Activated naive CD4-positive, alpha-beta T cell treated with Interleukin-2 at 50 U/mL for 16 hours (primary cell): ENCODE data around the gene CHST11.
A peak's percentile ranks its signal among the peaks of the same experiment; 100 is the strongest.

Experiments
- DNase-seq: peaks from one replicate; pipeline ENCODE4 v3.0.0-alpha.2; 2020

The CHST11 gene

DNA sequence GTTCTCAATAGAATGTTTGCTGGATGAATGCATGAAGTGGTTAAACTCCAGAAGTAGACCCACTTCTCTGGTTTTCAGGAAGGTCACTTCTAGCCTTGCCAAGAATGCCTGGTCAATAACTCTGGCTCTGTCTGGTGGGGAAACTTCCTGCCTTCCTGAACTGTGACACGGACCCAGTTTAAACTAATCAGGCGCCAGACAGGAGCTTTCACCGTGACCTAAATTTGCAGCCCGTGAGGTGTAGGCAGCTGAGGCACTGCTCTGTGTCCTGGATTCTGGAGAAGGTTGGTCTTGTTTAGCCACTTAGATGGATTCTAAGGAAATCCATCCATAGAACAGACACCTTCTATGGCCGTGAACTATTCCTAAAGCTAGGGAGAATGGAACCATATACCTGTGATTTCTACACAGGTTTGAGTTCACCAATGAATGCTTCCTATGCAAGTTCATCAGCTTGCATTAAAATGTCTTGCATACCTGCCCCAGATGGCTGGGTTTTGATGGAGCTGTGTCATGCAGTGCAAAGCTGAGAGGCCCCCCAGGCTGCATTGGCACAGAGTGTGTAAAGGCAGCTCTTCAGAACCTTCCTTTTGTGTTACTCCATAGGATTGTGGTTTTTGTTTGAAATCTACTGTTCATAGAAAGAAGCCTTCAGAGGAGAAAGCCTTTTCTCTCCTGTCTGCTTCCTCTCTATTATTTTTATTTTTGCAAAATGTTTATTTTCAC is 4.4 kb downstream of the CHST11 start:
- no peak for DNase-seq

DNA sequence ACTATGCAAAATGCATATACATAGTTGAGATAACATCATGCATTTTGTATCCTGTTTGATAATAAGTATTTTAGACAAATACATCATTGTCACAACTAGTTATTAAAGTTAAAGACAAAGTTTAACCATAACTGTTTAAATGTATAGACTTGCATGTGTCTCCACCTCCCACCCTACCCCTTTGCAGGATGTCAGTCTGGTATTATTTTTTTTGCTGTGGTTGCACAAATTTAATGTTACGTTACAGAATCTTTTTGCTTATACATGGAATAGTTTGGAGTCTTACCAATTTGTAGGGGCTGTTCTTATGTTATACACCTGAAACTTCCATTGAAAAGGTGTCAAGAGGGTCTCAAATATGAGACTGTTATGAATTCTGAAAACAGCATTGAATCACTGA is 5.6 kb downstream of the CHST11 start:
- no peak for DNase-seq

DNA sequence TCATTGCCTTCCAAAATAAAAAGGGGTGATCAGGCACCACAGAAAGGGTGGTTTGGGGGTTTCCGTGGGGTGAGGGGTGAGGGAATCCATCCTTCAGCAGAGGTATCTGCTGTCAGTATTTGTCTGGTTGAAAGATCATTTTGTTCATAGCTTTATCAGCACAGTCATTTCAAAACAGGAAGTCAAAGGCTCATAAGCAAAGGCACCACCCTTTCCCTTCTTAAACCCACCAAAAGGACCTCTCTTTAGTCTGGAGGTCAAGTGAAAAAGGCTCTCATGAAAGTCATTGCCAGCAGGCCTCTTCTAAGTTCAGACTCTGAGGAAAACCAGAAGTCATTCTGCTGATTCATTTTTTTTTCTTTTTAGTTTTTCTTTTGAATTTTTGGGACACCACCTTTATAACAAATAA is 6.2 kb downstream of the CHST11 start:
- DNase-seq, result peak; percentile 43

DNA sequence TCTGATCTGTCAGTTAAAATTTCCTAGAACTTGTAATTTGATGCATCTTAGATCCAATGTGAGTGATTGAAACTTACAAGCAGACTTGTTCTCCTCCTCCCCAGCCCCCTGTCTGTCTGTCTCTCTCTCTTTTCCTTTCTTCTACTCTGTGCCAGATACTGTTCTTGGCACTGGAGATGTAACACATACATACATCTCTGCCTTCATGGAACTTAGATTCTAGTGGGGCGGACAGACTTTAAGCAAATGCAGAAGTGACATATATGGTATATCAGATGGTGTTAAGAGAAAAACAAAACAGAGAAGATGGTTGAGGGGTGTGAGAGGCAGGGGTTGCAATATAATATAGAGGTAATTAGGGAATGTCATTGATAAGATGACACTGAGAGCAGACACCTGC is 6.6 kb downstream of the CHST11 start:
- no peak for DNase-seq

DNA sequence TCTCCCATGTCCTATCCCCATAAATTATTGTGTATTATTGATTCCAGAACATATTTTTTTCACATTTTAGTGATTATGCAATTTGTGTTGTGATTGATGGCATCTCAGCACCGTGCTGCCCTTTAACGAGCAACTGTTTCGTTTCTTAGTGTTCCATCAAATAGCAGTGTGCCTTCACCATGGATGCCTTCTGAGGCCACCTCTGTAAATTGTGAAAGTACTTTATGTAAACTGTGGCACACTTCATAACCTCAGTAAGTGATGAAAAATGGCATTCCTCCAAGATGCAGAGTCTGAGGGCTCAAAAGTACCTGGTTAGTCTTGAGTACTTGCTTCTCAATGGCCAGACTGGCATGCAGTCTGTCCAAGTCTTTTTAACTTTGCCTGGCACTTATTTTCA is 8.2 kb downstream of the CHST11 start:
- no peak for DNase-seq

DNA sequence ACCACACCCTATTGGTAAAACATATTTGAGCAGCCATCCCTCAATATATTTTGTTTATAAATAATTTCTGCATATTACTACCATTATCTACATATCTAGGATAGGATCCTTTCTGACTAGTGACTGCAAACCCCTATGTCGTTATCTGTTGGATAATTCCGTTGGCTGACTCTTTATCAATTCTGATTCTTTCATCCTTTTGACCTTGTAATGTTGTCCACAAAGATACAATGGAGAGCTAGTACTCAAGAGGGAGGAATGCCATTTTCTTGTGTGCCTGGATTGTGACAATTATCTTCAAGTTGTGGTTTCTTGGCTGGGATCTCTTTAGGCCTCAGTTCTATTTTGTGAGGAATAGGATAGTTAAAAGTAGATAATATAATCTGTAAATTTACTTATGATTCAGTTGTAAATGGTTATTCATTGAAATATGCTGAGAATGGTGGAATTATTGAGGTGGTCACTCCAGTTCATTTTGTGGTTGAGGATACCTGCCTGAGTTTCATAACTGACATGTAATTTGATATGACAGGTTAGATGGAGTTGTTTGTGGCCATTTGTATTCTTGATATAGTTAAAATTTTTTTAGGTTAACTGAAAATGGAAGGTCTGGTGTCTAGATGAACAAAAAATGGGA is 10.1 kb downstream of the CHST11 start:
- no peak for DNase-seq

DNA sequence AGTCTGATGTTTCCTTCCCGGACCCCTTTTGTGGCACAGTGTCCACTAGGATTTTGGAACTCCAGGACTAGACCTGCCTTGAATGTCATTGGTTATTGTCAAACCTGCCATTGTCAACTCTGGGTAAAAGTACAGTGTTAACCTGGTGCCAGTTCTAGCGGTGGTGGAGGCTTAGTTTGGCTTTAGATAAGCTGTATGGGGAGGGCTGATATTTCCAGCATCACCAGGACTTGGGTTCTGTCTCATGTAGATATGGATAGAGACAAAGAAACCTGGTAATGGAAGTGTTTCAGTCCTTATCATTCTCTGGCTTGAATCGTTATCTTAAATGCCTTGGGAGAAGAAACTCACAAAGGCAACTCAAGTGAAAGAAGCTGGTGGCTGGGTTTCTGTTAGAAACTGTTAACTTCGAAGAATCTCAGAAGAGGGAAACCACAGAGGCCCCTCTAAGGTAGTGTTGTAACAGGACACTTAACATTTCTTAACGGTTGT is 10.6 kb downstream of the CHST11 start:
- DNase-seq, result no peak

DNA sequence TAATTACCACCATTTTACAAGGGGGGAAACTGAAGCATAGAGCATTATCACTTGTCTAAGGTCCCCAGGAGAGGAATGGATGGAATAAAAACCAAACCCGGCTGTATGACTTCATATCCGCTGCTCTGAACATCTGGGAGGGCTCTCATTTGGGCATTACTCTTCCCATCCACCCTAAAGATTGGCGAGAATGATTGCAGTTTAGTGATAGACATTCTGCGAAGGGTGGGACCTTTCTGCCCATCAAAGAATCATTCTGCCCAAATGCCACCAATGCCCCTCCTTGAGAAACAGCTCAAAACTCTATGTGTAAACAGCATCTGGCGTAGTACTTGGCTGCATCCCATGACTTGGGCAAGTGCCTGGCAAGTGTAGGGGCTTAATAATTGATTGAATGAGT is 11.6 kb downstream of the CHST11 start:
- no peak for DNase-seq

DNA sequence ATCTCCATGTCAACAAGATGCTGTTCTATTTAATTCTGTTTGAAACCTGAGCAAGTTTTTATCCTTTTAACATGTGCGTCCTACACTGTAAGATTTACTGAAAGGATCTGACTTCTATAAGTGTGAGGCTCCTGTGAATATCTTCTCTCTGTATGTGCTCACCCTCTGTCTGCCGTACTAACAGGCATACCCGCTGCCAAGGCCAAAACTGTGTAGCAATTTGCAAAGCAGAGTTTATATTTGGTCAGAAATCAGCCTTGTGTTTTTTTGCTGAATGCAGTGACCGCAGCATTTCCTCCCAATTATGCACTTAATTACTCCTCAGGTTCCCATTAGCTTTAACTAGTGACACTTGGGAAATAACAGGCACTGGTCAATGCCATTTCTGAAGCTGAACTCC is 12.3 kb downstream of the CHST11 start:
- DNase-seq, result no peak

DNA sequence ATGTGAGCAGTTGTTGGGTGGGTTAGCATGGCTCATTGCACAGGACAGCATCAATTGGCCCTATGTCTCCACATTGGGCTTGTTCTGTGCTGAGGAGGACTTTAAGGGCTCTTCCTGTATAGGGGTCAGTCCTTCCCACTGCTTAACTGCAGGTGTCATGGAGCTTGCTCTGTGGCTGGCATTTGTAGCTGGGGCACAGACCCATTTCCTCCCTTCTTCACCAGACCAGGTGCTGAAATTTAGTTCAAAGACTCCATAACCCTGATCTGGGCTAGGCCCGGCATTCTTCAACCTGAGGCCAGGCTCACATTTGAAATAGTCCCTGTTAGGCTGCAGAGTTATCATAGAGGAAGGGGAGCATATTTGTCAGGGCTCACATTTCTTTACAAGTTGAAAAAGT is 12.8 kb downstream of the CHST11 start:
- no peak for DNase-seq

DNA sequence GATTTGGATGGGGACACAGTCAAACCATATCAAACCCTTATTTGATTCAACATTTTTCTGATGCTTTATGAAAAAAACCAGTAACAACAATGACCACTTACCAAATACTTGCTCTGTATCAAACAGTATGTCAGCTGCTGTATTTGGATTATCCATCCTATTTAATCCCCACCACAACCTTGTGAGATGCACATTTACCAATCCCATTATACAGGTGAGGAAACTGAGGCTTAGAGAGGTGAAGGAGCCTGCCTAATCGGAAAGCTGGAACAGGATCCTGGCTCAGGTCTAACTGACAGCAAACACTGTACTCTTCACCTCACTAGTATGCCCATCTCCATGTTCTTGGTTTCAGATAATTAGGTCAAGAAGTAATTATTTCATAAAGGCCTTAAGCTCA is 13.8 kb downstream of the CHST11 start:
- no peak for DNase-seq

DNA sequence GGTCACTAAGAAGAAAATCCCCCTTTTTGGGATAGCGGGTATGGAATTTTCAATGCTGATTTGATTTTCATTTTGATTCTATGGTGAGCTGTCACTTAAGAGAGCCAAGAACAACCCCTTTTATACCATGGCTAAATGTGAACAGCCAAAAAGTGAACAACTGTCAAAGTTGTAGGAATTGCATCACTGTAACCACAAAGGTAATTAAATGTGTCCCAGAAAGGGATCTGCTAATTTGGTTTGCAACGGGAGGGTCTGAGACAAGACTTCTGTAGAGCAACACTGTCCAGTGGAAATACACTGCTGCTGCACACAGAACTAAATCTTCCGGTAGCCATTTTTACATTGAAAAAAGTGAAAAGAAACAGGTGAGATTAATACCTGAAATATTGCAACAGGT is 14.6 kb downstream of the CHST11 start:
- DNase-seq, result no peak

DNA sequence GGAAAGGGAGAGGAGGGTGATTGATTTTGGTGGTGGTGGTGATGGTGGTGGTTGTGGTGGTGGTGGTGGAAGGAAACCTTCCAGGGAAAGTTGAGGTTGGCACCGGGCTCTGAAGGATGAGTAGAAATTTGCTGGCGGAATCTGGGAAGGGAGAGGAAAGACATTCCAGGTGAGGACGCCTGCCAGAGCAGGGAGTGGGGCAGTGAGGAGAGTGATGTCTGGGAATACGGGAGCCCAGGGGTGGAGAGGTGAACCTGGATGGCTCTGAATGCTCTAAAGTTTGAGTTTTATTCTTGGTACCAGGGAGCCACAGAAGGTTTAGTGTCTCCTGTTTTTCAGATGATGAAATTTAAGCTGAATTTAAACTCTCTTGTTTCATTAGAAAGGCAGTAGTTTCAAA is 16.0 kb downstream of the CHST11 start:
- no peak for DNase-seq

DNA sequence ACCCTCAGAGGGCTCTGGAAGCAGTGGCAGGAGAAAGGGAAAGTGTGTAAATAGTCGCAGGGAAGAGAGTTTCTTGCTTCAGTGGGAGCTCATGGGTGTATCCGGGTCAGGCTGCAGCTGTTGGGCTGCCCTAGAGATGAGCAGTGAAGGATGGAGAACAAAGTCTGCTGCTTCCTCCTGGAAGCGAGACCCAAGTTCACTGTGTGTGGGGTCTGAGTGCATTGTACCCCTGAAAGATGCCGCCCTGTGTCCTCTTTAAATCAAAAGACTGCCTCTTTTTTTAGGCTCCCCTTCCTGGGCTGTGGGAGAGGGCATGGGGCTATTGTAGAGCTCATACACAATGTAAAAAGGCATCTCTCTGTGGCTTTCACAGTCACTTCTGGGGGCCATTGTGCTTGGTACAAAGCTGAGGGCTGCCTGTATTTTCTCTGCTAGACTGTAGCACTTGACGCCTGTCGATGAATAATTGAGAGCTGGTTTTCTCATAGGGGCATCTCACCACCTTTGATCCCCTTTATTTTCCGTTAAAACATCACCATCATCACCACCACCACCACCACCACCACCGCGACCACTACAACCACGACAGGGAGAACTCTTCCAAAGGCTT is 16.7 kb downstream of the CHST11 start:
- DNase-seq, result no peak

DNA sequence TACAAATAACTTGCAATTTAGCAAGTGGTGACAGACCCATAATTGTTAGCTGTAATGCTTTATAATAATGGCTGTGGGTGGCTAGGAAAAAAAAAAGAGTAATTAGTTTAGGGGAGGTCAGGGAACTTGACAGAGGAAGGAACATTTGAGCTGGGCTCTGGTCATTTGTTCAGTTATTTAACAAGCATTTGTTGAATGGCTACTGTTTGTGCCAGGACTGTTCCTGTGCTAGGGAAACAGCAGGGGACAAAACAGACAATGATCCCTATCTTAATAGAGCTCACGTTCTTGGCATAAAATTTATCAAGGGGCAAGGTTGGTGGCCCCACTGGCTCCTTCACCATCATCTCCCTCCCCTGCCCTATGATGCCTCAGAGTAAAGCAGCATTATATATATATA is 18.5 kb downstream of the CHST11 start:
- DNase-seq, result no peak

DNA sequence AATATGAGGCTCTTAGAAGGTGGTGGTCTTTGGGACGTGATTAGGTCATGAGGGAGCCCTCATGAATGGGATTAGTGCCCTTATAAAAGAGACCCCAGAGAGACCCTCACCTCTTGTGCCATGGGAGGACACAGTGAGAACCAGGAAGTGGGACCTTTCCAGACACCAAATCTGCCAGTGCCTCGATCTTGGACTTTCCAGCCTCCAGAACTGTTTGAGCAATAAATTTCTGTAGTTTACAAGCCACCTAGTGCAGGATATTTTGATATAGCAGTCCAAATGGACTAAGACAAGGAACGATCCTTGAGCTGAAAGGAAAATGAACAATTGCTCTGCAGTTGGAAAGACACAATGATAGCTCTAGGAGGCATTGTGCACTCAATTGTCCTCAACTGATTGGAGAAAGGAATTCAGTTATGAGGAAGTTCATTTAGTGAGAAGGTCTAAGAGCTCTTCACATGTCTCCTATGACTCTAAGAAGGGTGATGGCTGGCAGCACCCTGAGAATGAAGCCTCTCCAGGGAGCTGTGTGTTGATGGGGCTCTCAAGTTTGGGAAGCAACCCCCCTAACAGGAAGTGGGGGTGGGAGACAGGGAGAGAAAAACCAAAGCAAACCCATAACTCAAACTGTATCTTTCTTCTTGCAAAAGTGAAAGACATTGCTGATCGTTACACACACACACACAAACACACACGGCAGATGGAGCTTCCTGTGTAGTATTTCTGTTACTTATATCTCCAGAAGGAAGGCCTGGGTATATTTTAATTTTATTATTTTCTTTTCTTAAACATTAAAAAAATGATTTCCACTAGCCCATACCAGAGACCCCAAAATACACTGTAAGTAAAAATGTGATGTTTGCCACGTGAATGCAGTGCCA is 21.0 kb downstream of the CHST11 start:
- DNase-seq, result no peak

DNA sequence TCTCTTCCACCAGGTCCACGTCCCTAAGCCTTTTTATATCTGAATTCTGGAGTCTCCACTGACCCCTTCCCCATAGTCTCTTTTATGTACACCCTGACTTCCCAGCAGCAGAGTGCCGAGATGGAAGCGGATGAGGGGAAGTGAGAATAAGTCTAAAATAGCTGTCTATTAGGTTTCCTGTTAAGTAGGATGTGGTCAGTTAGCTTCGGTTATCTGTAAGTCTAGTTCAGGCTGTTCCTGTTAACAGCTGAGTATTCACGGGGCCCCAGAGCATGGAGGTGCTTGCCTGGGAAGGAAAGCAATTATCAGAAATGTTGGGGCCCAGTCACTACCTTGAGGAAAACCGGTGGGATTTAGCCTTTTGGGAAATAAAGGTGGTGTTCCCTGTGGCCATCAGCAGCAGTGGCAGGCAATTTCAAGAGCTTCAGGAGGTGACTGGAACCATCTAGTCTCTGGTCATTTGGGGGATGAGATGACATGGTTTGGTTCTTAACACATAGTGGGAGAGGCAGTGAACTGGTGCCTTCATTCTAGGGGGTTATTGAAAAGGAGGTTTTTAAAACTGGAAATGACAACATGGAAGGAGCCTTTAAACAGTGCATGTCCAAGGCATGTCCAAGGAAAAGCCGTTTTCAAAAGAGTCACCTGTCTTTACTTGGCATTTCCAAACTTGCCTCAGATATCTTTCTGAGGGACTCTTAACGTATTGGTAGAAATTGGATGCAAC is 21.8 kb downstream of the CHST11 start:
- peak; percentile 34 for DNase-seq

DNA sequence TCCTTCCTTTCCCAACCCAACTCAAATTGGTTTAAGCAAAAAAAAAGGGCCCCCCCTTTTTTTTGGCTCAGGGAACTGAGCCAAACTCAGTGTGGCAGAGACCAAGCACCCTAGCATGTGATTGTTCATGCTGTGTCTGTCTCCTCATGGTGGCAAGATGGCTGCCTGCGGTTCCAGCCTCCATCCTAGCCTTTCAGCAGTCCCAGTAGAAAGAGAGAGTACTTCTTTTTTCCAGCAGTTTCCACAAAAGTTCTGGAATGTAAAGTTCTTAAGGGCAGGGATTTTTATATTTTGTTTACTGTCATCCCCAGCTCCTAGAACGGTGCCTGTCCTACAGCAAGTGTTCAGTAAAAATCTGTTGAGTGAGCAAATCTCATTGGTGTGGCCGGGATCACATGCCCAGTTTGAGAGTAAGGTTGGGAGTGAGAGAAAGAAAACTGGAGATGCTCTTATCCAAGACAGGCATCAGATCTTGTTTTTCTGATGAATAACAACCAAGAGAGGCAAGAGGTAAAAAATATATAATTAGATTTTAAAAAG is 22.4 kb downstream of the CHST11 start:
- no peak for DNase-seq

DNA sequence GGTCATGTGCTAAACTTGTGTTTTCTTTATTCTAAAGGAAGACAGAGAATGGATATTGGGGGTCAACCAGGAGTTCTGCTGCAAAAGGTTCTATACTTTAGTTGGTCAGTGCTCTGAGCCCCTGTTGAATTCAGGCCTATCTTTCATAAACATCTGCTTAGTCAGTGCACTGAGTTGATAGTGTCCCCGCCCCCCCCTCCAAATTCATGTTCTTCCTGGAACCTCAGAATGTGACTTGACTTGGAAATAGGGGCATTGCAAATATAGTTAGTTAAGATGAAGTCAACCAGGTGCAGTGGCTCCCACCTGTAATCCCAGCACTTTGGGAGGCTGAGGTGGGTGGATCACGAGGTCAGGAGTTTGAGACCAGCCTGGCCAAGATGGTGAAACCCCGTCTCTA is 23.3 kb downstream of the CHST11 start:
- DNase-seq, result no peak

DNA sequence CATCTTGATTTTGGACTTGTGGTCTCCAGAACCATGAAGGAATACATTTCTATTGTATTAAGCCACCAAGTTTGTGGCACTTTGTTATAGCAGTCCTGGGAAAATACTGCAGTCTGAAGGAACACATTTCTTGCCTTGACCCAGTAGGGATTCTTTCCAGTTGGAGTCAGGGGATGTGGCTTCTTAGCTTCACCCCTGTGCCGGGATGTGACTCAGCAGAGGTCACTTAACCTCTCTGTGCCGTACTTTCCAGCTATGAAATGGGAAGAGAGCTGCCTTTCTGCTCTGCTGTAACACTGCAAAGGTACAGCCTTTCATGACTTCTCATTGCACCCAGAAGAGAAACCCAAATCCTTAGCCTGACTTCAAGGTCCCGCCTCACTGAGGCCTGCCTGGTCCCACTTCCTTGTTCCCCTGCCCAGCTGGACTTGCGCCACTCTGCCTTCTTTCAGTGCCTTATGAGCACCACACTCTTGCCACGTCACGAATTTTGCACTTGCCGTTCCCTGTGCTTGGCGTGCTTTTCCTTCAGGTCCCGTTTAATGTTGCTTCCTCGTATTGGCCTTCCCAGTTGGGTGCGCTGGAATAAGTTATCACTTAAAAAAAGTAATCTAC is 24.2 kb downstream of the CHST11 start:
- no peak for DNase-seq

DNA sequence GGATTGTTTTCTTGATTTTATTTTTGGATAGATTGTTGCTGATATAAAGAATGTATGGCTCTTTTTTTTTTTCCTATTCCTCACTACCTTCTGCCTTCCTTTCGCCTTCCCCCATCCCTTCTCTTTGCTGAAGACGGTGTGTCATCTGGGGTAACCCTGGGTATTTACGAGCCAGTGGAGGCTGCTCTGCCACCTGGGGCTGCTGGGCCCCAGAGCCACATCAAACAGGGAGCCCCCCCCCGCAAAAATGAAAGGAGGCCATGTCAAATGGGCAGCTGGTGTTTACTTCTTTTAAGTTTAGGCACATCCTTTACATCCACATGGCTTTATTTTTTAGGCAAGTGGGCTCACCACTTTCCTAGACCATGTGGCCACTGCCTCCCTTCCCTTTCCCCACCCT is 25.4 kb downstream of the CHST11 start:
- no peak for DNase-seq

DNA sequence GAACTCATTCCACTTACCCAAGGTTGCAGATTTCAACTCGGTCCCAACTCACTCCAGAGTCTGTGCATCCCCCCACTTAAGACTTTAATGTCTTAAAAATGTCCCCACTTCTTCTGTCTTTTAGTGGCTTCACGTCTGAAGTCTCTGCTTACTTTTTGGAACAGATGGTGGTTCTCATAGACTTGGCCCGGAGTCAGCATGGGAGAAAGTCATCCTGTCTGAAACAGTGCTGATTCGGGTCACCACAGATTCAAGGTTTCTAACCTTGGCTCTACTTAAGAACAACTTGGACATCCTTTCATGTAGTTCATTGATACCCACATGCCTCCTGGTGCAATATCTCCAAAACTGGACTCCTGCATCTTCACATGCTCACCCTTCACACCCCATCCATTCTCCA is 26.0 kb downstream of the CHST11 start:
- DNase-seq, result no peak
